AG09309 (cell line): ENCODE data around the gene PPP1R1C.

ENCODE experiments used
- DNase-seq: peaks from one replicate; pipeline ENCODE4 v3.0.0-alpha.2; 2010; ENCODE audit warnings: low read depth
- H3K4me3 ChIP-seq: 2 replicates; pipeline ENCODE4 v1.5.1; 2011; ENCODE audit warnings: mild to moderate bottlenecking, low read depth, low read length, moderate library complexity; ENCODE audit not compliant: control insufficient read depth
- TF ChIP-seq, protein P1 (sequence below): IDR thresholded peaks from 2 replicates; pipeline ENCODE4 v1.5.1; 2011; ENCODE audit warnings: mild to moderate bottlenecking, low read depth, low read length, inconsistent platforms; ENCODE audit not compliant: insufficient read depth, control insufficient read depth; ENCODE audit errors: missing control alignments

Gene PPP1R1C

DNA sequence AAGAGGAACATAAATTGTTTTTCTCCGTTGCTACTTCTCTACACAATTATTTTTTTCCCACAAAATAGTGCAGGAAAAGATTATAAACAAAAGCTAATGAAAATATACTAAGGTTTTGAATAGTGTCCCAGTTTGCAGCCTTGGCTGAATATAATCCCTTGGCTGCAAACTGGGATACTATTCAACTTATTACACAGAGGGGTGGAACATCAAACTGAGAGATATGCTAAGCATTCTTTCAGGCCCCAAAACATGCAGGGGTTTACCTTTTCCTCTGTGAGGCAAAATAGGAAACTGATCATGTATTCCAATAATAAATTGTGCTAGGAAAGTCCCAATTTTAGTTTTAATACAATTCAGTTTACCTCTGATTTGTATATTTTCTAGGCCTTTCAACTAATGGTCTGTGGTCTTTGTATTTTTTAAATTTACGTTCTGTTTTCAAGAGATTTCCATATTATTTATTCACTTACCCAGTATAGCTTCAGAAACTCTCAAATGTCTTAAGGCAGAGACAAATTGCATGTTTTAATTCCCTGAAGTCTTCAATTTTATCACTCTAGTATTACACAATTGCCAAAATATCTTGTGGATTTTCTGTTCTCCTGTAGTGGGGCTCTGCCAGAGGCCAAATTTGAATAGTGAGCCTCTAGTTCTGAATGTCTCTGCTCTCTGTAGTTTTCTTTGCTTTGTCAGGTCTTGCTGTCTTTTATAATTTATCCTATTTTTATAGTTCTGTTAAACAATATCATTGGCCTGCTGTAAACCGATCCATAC is 63.9 kb downstream of the PPP1R1C start:
- no peak overlapping the region for H3K4me3 ChIP-seq
- TF ChIP-seq, protein P1, sequence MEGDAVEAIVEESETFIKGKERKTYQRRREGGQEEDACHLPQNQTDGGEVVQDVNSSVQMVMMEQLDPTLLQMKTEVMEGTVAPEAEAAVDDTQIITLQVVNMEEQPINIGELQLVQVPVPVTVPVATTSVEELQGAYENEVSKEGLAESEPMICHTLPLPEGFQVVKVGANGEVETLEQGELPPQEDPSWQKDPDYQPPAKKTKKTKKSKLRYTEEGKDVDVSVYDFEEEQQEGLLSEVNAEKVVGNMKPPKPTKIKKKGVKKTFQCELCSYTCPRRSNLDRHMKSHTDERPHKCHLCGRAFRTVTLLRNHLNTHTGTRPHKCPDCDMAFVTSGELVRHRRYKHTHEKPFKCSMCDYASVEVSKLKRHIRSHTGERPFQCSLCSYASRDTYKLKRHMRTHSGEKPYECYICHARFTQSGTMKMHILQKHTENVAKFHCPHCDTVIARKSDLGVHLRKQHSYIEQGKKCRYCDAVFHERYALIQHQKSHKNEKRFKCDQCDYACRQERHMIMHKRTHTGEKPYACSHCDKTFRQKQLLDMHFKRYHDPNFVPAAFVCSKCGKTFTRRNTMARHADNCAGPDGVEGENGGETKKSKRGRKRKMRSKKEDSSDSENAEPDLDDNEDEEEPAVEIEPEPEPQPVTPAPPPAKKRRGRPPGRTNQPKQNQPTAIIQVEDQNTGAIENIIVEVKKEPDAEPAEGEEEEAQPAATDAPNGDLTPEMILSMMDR: no peak
- peak; percentile 10 for DNase-seq

DNA sequence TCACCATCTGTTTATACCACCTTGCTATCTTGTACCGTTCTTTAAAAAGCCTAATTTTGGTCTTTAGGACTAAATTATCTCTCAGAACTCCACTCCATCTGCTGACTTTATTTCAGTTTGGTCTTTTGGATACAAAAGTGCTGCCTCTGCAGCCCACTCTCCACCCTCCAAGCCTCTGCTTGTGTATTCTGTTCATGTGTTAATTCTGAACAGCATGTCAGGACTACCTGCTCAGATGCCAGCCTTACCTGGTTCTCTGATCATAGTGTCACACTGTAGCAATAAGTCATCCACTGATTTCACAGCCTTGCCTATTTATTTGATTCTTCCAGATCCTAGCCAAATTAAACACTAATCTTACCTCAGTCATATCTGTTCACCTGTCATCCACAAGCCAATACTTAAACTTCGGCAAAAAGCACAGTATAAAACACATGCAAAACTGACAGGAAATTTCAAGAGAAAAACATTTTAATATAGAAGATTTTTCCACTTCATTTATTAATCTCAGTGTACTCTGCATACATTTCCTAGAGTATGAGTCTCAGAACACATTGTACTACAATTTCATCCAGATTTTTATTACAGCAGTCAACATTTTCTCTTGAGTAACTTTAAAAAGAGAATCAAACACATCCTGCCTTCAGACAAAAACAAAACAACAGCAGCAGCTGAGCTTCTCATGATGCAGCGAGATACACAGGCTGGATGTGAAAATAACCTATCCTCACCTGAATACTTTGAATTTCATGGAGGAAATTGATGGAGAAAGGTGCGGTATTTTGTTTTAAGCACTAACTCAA is 64.9 kb downstream of the PPP1R1C start:
- DNase-seq: no peak
- no peak overlapping the region for H3K4me3 ChIP-seq
- TF ChIP-seq, protein P1: no peak

DNA sequence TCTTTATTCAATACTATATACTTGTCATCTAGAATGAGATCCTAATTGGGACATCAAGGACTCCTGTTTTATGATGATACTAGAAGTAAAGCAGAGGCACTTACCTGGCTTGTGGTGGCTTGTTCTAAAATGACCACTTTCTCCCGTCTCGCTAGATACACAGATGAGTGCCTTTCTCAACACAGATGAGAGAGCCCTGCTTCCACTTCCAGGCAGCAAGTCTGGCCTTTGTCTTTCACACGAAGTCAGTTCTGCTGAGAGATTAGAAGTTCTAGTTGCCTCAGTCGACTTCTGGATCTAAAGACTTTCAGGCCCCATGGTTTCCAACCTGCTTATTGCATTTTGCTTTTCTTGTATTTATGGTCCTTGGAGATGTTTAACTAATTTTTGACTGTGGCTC is 70.3 kb downstream of the PPP1R1C start:
- H3K4me3 ChIP-seq: no peak overlapping the region
- TF ChIP-seq, protein P1: no peak
- no peak for DNase-seq

DNA sequence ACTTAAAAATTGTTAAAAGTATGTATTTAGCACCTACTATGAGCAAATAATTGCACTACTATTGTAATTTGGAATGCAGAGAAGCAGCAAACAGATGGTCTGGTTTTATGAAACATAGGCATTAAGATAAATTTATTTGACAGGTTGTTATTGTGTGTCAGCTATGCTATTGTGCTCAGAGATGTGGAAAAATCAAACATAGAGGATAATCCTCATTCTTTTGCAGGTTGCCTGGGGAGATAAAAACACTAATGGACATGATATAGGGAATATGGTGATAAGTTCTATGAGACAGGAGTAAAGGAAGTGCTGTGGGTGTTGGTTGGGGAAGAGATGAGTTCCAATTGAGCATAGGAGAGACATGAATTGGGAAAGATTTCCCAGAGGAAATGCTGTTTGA is 71.3 kb downstream of the PPP1R1C start:
- no peak overlapping the region for H3K4me3 ChIP-seq
- TF ChIP-seq, protein P1: no peak
- no peak for DNase-seq

DNA sequence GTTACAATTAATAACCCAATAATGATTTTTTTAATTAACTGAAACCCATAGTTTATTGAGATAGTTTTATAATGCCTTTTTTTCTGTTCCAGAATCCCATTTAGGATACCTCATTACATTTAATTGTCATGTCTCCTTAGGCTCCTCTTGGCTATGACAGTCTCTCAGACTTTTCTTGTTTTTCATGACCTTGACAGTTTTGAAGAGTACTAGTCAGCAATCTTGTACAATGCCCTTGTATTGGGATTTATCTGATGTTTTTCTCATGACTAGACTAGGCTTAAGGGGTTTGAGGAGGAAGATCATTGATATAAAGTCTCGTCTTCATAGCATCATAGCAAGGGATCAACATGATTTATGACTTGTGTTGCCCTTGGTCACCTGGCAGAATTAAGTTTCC is 72.4 kb downstream of the PPP1R1C start:
- no peak overlapping the region for H3K4me3 ChIP-seq
- TF ChIP-seq, protein P1: no peak
- DNase-seq: no peak

DNA sequence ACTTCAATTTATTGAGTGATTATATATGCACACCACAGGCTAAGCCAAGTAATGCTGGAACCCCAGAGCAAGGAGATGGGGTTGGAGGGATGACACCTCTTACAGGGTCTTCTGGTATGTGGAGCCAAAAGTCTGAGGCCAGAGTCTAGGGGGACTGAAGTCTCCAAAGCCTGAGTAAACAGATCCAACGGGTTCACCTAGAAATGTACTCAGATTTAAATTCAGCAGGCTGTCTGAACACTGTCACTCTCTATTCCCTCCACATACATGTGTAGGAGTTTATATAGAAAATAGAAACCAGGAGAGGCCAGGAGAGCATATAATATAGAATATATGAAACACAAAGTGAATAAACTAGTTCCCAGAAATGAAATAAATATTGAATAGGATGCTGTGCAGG is 76.1 kb downstream of the PPP1R1C start:
- TF ChIP-seq, protein P1: no peak
- no peak for DNase-seq
- H3K4me3 ChIP-seq: no peak overlapping the region
